HL-60 (cell line): ENCODE data around the gene SLC25A15.

Experiments used
- DNase-seq, 2 experiments: peaks; one replicate each; pipeline ENCODE4 v3.0.0-alpha.2; 2010 to 2020; ENCODE audit warnings: low read depth in 1 of 2, low spot score in 1 of 2
- H3K27ac ChIP-seq: fragments of 250-450 bp; sonication (Bioruptor Pico); replicated peaks from 2 replicates; pipeline ENCODE4 v1.5.1; 2020; ENCODE audit warnings: mild to moderate bottlenecking, moderate library complexity
- H3K27me3 ChIP-seq: fragments of 250-450 bp; sonication (Bioruptor Pico); 2 replicates; pipeline ENCODE4 v1.5.1; 2021; ENCODE audit warnings: mild to moderate bottlenecking, moderate library complexity; ENCODE audit not compliant: insufficient read depth, poor library complexity, severe bottlenecking
- H3K4me3 ChIP-seq: replicated peaks from 2 replicates; pipeline ENCODE4 v1.5.1; 2011; ENCODE audit warnings: mild to moderate bottlenecking, control low read depth, low read length; ENCODE audit not compliant: insufficient read depth
- GABPA ChIP-seq: IDR thresholded peaks from 2 replicates; pipeline ENCODE4 v1.6.1; 2012; ENCODE audit warnings: low read depth
- POLR2AphosphoS5 ChIP-seq: IDR thresholded peaks from 2 replicates; pipeline ENCODE4 v1.6.1; 2012; ENCODE audit warnings: low read depth
- SPI1 ChIP-seq: IDR thresholded peaks from 2 replicates; pipeline ENCODE4 v1.6.1; 2012; ENCODE audit warnings: low read depth, mild to moderate bottlenecking, borderline replicate concordance
- long read RNA-seq: library from polyadenylated mRNA; unstranded; transcript quantifications from one replicate; pipeline ENCODE4 v2.0.0, GENCODE V29; 2020
- TF ChIP-seq, protein P1 (sequence below): IDR thresholded peaks from one replicate; pipeline ENCODE4 v1.5.1; 2011; ENCODE audit warnings: low read length, control low read depth, inconsistent platforms; ENCODE audit not compliant: insufficient read depth
- TF ChIP-seq, protein P2 (sequence below): IDR thresholded peaks from 2 replicates; pipeline ENCODE4 v1.6.1; 2012; ENCODE audit warnings: low read depth; ENCODE audit not compliant: insufficient replicate concordance

The SLC25A15 gene
- long read RNA-seq, partial matches to known transcripts: 0 of 4 reads
- long read RNA-seq, other reads (novel, unspliced or antisense): 1 of 4 reads

DNA sequence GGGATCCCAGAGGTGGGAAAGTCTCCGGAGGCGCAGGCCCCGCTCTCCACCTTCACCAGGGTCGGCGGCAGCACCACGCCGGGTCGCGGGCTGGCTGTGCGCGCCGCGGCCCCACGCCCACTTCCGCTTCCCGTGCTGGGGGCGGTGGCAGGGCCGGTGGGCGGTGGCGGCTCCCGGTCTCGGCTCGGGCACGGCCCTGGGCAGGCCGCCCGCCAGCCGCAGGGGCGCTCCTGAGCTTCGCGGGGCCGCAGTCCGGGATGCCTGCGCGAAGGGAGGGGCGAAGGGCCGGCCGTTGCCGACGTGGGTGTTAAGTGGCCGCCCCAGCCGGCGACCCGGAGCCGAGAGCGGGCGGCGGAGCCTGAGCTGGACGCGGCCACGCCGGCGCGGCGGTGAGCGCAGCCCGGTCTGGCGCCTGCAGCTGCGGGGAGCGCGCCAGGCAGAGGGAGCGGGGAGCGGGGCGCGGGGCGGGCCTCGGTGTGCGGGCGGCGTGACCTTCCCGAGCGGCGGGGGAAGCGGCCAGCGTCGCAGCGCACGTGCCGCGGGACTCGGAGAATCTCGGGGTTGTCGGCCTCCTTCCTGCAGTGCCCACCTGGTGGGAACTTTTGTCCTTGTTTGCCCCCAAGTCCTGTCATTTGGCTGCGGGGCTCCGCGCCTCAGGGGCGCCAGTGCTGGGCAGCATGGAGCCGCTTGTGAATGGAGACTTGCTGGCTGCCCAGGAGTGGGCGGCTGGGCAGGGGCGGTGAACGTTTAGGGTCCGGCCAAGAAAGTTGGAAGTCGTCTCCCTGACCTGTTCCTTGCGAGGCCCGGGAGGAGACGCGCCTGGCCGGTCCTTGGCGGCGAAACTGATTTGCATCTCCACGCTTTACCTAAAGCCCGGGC lies at the start of gene SLC25A15:
TSS of gene SLC25A15 (plus strand) at position 337 of the 879 bp plus-strand sequence. CDS start 3,616 bp downstream, outside the sequence.
- peak; percentile 52 to 78 for DNase-seq
- peak within 1 kb of the TSS; percentile 75 for H3K27ac ChIP-seq
- no peaks in the 10 kb centered on the region for H3K27me3 ChIP-seq
- peak within 1 kb of the TSS; percentile 43 for H3K4me3 ChIP-seq
- no peak for TF ChIP-seq GABPA
- peak; percentile 78 for TF ChIP-seq SPI1
- peak; percentile 65 for TF ChIP-seq POLR2AphosphoS5
- TF ChIP-seq, protein P1, sequence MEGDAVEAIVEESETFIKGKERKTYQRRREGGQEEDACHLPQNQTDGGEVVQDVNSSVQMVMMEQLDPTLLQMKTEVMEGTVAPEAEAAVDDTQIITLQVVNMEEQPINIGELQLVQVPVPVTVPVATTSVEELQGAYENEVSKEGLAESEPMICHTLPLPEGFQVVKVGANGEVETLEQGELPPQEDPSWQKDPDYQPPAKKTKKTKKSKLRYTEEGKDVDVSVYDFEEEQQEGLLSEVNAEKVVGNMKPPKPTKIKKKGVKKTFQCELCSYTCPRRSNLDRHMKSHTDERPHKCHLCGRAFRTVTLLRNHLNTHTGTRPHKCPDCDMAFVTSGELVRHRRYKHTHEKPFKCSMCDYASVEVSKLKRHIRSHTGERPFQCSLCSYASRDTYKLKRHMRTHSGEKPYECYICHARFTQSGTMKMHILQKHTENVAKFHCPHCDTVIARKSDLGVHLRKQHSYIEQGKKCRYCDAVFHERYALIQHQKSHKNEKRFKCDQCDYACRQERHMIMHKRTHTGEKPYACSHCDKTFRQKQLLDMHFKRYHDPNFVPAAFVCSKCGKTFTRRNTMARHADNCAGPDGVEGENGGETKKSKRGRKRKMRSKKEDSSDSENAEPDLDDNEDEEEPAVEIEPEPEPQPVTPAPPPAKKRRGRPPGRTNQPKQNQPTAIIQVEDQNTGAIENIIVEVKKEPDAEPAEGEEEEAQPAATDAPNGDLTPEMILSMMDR: no peak
- TF ChIP-seq, protein P2, sequence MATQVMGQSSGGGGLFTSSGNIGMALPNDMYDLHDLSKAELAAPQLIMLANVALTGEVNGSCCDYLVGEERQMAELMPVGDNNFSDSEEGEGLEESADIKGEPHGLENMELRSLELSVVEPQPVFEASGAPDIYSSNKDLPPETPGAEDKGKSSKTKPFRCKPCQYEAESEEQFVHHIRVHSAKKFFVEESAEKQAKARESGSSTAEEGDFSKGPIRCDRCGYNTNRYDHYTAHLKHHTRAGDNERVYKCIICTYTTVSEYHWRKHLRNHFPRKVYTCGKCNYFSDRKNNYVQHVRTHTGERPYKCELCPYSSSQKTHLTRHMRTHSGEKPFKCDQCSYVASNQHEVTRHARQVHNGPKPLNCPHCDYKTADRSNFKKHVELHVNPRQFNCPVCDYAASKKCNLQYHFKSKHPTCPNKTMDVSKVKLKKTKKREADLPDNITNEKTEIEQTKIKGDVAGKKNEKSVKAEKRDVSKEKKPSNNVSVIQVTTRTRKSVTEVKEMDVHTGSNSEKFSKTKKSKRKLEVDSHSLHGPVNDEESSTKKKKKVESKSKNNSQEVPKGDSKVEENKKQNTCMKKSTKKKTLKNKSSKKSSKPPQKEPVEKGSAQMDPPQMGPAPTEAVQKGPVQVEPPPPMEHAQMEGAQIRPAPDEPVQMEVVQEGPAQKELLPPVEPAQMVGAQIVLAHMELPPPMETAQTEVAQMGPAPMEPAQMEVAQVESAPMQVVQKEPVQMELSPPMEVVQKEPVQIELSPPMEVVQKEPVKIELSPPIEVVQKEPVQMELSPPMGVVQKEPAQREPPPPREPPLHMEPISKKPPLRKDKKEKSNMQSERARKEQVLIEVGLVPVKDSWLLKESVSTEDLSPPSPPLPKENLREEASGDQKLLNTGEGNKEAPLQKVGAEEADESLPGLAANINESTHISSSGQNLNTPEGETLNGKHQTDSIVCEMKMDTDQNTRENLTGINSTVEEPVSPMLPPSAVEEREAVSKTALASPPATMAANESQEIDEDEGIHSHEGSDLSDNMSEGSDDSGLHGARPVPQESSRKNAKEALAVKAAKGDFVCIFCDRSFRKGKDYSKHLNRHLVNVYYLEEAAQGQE: no peak

DNA sequence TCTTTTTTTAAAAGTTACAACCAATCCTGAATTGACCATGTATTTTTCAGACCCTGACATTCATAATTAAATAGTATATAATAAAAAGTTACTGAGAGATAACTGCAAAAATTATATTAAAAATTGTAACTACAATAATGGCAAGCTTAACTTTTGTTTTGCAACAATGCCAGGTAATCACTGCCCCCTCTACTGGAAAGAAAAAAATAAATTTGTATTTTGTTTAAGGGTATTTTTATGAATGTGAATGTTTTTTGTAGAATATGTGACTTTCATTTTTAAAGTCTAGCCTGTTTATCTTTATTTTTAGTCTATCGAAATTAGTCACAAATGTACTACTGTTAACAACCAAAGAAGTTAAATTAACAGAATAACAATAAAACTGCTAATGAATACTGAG lies 40.1 kb upstream of the SLC25A15 start:
- no peak for DNase-seq
- no peak overlapping the region for H3K4me3 ChIP-seq
- no peaks in the 10 kb centered on the region for H3K27me3 ChIP-seq
- TF ChIP-seq SPI1 (no peak), POLR2AphosphoS5 (no peak), GABPA (no peak)
- TF ChIP-seq, protein P2: no peak
- TF ChIP-seq, protein P1: no peak
- H3K27ac ChIP-seq: no peak overlapping the region

DNA sequence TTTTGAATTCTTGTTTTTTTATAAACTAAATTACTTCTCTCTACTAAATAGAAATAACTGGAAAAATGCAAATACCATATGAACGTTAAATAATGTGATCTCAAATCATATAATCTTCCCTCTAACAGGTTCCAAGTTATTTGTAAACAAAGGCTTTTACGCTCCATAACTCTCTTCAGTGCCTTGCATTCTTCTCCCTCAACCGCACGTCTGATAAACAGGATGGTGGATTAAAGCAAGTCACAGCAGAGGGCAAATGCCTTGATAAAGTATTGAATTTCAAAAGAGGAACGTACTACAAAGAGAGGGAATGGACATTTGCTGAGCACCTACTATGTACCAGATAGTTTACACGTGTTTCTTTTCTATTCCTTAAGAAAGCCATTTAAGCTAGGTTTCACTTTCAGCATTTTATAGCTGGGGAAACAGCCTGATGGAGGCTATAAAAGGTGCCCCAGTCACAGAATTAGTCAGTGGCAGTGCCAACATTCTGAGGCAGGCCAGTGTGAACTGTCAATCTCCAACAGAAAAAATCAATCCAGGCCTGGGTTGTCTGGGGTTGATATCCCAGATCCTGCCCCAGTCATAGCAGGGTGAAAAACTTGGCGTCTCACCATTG lies 34.2 kb upstream of the SLC25A15 start:
- H3K4me3 ChIP-seq: no peak overlapping the region
- H3K27me3 ChIP-seq: no peaks in the 10 kb centered on the region
- TF ChIP-seq, protein P1: no peak
- TF ChIP-seq GABPA (no peak), POLR2AphosphoS5 (no peak), SPI1 (no peak)
- TF ChIP-seq, protein P2: no peak
- H3K27ac ChIP-seq: no peak overlapping the region
- no peak for DNase-seq
